ENCODE measurements around the gene PCBP3. TPM values are rescaled to one million over a fixed set of nuclear protein-coding genes. Genes with fewer than 3 reads are reported as not detected.

Gene PCBP3
- total and polyA plus RNA-seq, 8 donors: 0.83 to 4.3 (median 1.7) TPM

GRCh38 chr21:45911806-45912325 lies 268.3 kb downstream of the PCBP3 start:
- 79 to 90% methylated on average over 15 of the region's 15 CpGs for WGBS, 2 donors
- no peak for ATAC-seq
- DNase-seq: peak in 1 of 6 donors; percentile 47

DNA sequence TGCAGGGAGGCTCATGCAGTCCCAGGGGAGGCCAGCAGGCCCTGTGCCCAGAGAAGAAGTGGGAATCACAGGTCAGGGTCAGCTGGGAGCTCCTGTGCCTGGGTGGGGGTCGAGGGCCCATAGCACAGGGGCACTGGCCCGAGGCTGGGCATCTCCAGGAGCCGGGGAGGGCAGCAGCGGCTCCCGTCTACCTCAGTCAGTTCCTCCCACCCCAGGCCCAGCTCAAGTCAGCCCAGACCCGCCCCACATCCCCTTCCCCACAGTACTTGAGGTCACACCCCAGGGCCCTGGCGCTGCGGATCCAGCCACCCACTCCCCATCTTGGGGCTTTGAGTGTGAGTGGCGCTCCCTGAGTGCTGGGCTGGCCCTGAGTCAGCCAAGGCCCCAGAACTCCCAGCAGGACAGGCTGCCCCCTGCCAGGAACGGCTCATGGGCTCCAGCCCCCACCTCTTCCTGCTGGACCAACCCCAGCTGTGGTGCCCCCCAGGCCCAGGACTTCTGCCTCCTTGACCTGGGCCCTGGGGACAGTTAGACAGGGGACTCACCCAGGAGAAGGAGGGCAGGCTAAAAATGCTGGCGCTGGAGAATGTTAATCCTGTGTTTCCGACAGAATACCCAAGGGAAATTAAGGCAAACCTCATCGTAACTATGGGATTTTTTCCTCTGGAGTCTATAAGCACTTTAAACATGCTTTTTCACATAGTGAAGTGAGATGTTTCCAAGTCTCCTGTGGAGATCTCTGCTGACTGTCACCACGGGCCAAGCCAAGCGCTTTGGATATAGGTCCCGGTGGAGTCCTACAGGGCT lies 269.3 kb downstream of the PCBP3 start:
- intact Hi-C loops (cut with DNase I): loop anchor here in 1 of 3 donors (10.0 kb wide), 1 partner anchor 62 kb away; no protein-coding TSS in a partner anchor
- Histone ChIP-seq H3K9me3 (no peaks in the 10 kb centered on the region), H3K36me3 (no peaks in the 10 kb centered on the region), H3K4me1 (no peaks in the 10 kb centered on the region), H3K27me3 (no peaks in the 10 kb centered on the region), H3K27ac (no peak overlapping the region), H3K4me3 (no peak overlapping the region)
- no peak for TF ChIP-seq CTCF (IDR thresholded peaks at IDR 0.05)
- DNase-seq: peak in 1 of 6 donors; percentile 51
- WGBS, 2 donors: 71 to 83% methylated on average over 15 to 16 of the region's 16 CpGs
- FAIRE-seq: no peak
- no peak for ATAC-seq

More at GRCh38 chr21:45911806-45912325, 268.3 kb downstream of the PCBP3 start:
- Histone ChIP-seq H3K9me3 (no peaks in the 10 kb centered on the region), H3K4me1 (no peaks in the 10 kb centered on the region), H3K36me3 (no peaks in the 10 kb centered on the region), H3K27me3 (no peaks in the 10 kb centered on the region), H3K4me3 (no peak overlapping the region), H3K27ac (no peak overlapping the region)
- FAIRE-seq: no peak
- intact Hi-C loops (cut with DNase I): loop anchor here in 1 of 3 donors (10.0 kb wide), 1 partner anchor 63 kb away; no protein-coding TSS in a partner anchor
- TF ChIP-seq CTCF (IDR thresholded peaks at IDR 0.05): no peak

DNA sequence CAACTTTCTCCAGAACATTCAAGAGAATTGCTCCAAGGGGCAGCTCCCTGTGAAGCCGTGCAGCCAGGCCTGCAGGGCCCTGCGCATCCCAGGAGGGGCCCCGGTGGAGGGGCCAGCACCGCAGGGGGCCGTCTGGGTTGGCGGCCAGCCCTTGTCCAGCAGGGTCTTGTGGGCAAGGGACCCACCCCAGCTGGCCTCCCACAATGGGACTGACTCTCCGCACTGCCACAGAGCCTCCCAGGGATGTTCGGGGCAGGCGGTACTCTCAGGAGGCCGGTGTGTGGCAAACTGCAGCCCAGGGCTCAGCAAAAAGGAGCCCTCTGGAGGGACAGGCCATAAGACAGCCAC lies 269.9 kb downstream of the PCBP3 start:
- DNase-seq (no peak), ATAC-seq (no peak), FAIRE-seq (no peak)
- Histone ChIP-seq H3K27ac (no peak overlapping the region), H3K4me1 (no peaks in the 10 kb centered on the region), H3K27me3 (no peaks in the 10 kb centered on the region), H3K36me3 (no peaks in the 10 kb centered on the region), H3K9me3 (no peaks in the 10 kb centered on the region), H3K4me3 (no peak overlapping the region)
- intact Hi-C loops (cut with DNase I): loop anchor here in 1 of 3 donors (10.0 kb wide), 1 partner anchor 61 kb away; no protein-coding TSS in a partner anchor
- TF ChIP-seq CTCF (IDR thresholded peaks at IDR 0.05): no peak
- WGBS, 2 donors: 72 to 84% methylated on average over 10 of the region's 10 CpGs

DNA sequence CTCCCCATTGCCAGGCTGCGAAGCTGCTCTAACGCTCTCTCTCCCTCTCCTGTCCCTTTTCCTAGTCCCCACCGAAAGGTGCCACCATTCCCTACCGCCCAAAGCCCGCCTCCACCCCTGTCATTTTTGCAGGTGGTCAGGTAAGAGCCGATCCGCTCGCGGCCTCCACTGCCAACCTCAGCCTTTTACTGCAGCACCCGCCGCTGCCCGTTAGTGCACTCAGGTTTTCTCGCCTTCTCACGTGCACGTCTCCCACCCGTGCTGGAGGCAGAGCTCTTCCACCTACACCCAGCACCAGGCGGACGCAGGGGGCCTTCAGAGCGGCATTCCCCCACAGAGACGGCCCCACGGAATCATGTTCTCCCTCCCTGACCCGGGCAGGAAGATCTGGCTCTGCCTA lies 270.4 kb downstream of the PCBP3 start:
- 69 to 86% methylated on average over 22 of the region's 22 CpGs for WGBS, 2 donors
- H3K4me1 ChIP-seq: no peaks in the 10 kb centered on the region
- no peaks in the 10 kb centered on the region for H3K9me3 ChIP-seq
- DNase-seq (peak in 1 of 6 donors; percentile 46), ATAC-seq (no peak), FAIRE-seq (no peak)
- no peak overlapping the region for H3K27ac ChIP-seq
- no peak overlapping the region for H3K4me3 ChIP-seq
- intact Hi-C loops (cut with DNase I): loop anchor here in 1 of 3 donors (10.0 kb wide), 1 partner anchor 61 kb away; no protein-coding TSS in a partner anchor
- H3K36me3 ChIP-seq: no peaks in the 10 kb centered on the region
- H3K27me3 ChIP-seq: no peaks in the 10 kb centered on the region
- no peak for TF ChIP-seq CTCF (IDR thresholded peaks at IDR 0.05)

All from pancreas (tissue), 10 donors.